ENCODE results near the gene EPO. TPM values are rescaled to one million over a fixed set of nuclear protein-coding genes. Genes with fewer than 3 reads are reported as not detected.

EPO gene
- total RNA-seq (ENCODE audit: unreplicated experiment): not detected
- long read RNA-seq: 0 reads

GRCh38 chr7:100720279-100720670, at the start of gene EPO:
TSS of gene EPO (plus strand) at chr7:100720468. CDS start at chr7:100720981, 513 bp downstream.
- H3K9me3 Mint-ChIP-seq (ENCODE audit: unreplicated experiment): peaks cover 5% of the 10 kb centered on the region
- H3K4me1 Mint-ChIP-seq (ENCODE audit: low read depth, unreplicated experiment): peaks cover 5% of the 10 kb centered on the region
- peaks cover 11% of the 10 kb centered on the region for H3K36me3 Mint-ChIP-seq (ENCODE audit: unreplicated experiment)
- H3K4me3 Mint-ChIP-seq (ENCODE audit: unreplicated experiment): peak within 1 kb of the TSS; percentile 68
- DNase-seq: no peak
- no peak for TF ChIP-seq CTCF (IDR thresholded peaks at IDR 0.05; ENCODE audit: partially characterized antibody, unreplicated experiment)
- H3K27me3 Mint-ChIP-seq (ENCODE audit: unreplicated experiment): peaks cover 15% of the 10 kb centered on the region
- H3K27ac Mint-ChIP-seq (ENCODE audit: unreplicated experiment): no peak within 1 kb of the TSS

GRCh38 chr7:100671353-100672327, 48.6 kb upstream of the EPO start:
- no peak for TF ChIP-seq CTCF (IDR thresholded peaks at IDR 0.05; ENCODE audit: partially characterized antibody, unreplicated experiment)
- H3K9me3 Mint-ChIP-seq (ENCODE audit: unreplicated experiment): peaks cover 8% of the 10 kb centered on the region
- H3K4me3 Mint-ChIP-seq (ENCODE audit: unreplicated experiment): no peak overlapping the region
- DNase-seq: no peak
- H3K27ac Mint-ChIP-seq (ENCODE audit: unreplicated experiment): no peak overlapping the region
- peaks cover 6% of the 10 kb centered on the region for H3K27me3 Mint-ChIP-seq (ENCODE audit: unreplicated experiment)
- peaks cover 8% of the 10 kb centered on the region for H3K36me3 Mint-ChIP-seq (ENCODE audit: unreplicated experiment)
- H3K4me1 Mint-ChIP-seq (ENCODE audit: low read depth, unreplicated experiment): no peaks in the 10 kb centered on the region

GRCh38 chr7:100673302-100673941, 46.8 kb upstream of the EPO start, which contains the start of gene GNB2:
TSS of gene GNB2 (plus strand) at chr7:100673740. CDS start at chr7:100676266, 2,526 bp downstream.
- H3K27ac Mint-ChIP-seq (ENCODE audit: unreplicated experiment): peak within 1 kb of the TSS; percentile 88
- peaks cover 8% of the 10 kb centered on the region for H3K27me3 Mint-ChIP-seq (ENCODE audit: unreplicated experiment)
- peak within 1 kb of the TSS; percentile 94 for H3K4me3 Mint-ChIP-seq (ENCODE audit: unreplicated experiment)
- peaks cover 4% of the 10 kb centered on the region for H3K9me3 Mint-ChIP-seq (ENCODE audit: unreplicated experiment)
- peaks cover 2% of the 10 kb centered on the region for H3K4me1 Mint-ChIP-seq (ENCODE audit: low read depth, unreplicated experiment)
- DNase-seq: peak; percentile 99
- no peaks in the 10 kb centered on the region for H3K36me3 Mint-ChIP-seq (ENCODE audit: unreplicated experiment)
- TF ChIP-seq CTCF (IDR thresholded peaks at IDR 0.05; ENCODE audit: partially characterized antibody, unreplicated experiment): no peak

- H3K4me1 Mint-ChIP-seq (ENCODE audit: low read depth, unreplicated experiment): peaks cover 2% of the 10 kb centered on the region
- DNase-seq: peak; percentile 36
- peaks cover 8% of the 10 kb centered on the region for H3K27me3 Mint-ChIP-seq (ENCODE audit: unreplicated experiment)
- H3K4me3 Mint-ChIP-seq (ENCODE audit: unreplicated experiment): peak overlapping the region; percentile 94
- no peaks in the 10 kb centered on the region for H3K36me3 Mint-ChIP-seq (ENCODE audit: unreplicated experiment)
- no peak for TF ChIP-seq CTCF (IDR thresholded peaks at IDR 0.05; ENCODE audit: partially characterized antibody, unreplicated experiment)
- peak overlapping the region; percentile 38 for H3K27ac Mint-ChIP-seq (ENCODE audit: unreplicated experiment)
- H3K9me3 Mint-ChIP-seq (ENCODE audit: unreplicated experiment): peaks cover 4% of the 10 kb centered on the region
Measured at GRCh38 chr7:100673942-100674410, 46.3 kb upstream of the EPO start.
